Activated gamma-delta T cell (primary cell): ENCODE results near the gene CWC27.
"Not testable (repeated sequence)": the region's sequence is repeated elsewhere in the genome, so short reads cannot be mapped to it uniquely, and the experiment has no call there.

Experiments
- DNase-seq: peaks from one replicate; lab custom pipeline; 2025; lab: John Stamatoyannopoulos, UW

CWC27 gene

DNA sequence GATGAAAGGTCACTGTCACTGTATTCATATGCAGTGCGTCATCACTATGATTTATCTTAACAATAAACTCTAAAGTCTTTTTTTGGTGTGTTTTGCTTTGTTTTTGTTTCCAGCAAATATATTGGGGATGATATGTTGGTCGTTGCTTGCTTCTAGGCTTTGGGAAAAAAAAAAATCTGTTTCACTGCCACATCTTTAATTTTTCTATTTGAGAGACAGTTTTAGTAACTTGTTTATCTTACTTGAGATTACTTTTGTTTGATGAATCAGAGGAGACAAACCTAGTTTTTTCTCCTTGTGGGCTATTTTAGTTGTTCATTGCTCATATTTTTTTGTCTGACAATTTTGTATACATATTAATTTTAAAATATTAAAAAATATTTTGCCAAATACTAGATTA lies 19.4 kb downstream of the CWC27 start:
- no peak for DNase-seq

DNA sequence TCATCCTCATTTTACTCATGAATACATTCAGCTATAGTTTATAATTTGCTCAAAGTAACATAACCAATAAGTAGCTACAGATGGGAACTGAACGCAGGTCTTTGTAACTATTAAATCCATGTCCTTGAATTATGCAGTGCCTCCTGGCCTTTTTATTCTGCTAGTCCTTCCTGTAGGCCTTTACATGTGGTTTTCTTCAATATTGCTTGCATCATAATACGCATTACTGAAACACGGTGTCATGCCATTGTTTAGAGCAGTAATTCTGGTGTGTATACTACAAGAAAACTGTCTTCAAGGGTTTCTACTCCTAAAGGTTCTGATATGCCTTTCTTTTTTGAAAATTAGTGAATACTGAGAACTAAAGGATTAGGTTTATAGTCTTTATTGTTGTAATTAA lies 20.7 kb downstream of the CWC27 start:
- DNase-seq = no peak

DNA sequence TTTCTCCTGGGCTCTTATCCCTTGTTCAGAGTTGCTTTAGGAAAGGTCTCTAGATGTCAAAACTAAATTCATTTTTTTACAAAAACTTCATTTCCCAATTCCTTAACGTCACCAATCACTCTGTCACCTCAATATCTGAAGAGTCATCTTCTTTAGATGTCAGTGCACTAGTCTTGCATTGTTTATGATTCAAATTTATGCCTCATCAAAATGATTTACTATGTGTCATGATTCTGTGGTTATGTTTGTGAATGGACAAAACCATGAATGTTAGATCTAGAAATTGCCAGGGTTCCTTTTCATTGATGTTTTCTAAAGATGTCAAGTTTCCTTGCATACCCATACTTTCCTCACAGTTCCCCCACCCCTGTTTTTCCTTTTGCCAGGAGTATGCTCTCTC lies 21.5 kb downstream of the CWC27 start:
- no peak for DNase-seq

DNA sequence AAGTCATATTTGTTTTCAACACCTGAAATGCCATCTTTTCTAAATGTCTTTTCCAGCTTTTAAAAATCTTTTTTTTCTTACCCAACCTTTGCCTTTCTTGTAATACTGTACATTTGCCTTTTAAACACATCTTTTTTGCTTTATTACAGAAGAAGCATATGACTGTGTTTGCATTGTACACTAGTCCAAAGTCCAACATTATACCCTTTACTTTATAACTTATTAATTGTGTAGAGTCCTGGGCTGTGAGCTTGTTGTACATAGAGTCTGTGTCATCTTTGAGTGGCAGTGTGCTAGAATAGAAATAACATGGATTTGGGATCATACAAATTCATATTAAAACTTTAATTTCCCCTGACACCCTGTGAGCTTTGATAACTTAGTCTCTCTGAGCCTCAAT lies 23.7 kb downstream of the CWC27 start:
- DNase-seq = no peak

DNA sequence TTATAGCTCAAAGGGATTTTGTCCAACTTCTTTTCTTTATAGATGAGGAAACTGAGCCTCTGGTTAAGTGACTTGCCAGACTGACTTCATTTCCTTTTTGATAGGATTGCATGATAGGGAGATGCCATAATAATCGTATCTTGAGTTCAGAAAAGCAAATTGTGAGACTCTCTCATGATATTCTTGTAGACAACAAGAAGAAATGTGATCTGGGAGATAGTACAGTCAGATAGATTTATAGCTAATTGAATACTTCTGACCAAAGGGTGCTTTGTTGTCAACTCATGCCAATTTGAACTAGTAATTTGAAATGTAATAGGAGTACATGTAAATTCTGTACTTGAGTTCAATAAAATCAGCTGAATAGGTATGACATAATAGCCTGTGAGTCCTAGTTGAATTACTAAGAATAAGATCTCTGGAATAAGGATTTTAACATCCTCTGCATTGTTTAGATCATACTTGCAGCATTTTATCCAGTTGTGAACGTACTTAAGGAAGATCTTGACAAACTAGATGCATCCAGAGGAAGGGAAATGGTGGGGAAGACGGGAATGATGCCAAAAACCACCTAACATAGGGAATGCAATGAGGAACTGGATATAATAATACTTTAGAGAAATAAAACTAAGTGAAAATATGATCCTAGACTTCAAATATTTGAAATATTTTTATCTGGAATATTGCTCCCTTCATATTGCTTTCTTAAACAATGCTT lies 25.5 kb downstream of the CWC27 start:
- DNase-seq = no peak

DNA sequence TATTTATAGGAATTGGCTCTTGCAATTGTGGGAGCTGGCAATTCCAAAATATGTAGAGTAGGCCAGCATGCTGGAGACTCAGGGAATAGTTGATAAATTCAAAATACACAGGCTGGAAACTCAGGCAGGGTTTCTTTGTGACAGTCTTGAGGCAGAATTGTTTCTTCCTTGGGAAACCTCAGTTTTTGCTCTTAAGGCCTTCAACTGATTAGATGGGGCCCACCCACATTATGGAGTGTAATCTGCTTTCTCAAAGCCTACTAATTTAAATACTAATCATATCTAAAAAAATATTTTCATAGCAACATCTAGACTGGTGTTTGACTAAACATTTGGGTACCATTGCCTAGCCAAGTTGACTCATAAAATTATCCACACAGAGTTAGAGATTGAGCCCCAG lies 27.6 kb downstream of the CWC27 start:
- DNase-seq = no peak

DNA sequence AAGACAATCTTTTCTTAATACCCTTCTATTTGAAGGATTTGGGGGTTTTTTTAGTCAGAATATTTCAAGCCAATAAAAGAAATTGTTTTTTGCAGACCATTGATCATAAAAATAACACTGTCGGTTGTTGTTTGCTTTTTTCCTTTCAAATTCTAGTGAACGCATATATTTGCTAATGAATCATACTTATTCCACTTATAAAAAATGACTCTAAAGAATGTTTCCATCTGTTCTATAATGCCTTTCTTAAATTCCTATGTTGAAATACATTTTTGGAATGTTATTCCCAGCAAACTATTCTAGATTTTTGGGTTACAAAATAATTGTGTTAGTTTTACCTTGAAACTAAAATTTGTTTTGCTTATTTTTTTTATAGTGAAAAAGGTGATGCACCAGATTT lies 32.2 kb downstream of the CWC27 start:
- no peak for DNase-seq

DNA sequence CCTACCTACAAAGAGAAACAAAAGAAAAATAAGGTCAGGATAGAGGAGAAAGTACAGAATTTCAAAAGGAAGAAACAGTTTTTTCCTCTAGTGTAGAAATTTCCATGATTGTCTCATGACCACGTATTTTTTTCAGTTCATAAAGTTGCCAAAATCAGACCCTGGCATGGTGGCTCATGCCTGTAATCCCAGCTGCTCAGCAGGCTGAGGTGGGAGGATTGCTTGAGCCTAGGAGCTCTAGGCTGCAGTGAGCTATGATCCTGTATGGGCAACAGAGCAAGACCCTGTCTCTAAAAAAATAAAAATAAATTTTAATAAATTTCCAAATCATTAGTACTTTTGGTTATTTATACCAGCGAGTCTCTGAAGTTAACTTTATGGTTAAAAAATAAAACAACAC lies 37.8 kb downstream of the CWC27 start:
- no peak for DNase-seq

DNA sequence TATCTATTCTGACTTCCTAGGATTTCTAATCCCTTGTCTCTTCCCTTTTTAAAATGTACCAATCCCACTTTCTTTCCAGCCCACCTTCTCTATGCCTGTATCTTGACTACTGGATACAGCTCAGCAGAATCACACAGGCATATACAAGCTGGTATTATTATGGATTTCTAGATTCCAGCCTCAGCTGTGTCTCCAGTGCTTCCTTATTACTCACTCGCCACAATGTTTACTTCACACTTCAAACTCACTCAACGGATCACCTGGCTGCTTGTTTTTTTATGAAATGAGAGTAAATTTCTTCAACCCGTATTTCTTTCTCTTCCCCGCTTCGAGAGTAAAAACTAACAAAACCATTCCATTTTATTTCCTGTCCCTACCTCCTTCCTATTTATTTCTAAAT lies 38.8 kb downstream of the CWC27 start:
- no peak for DNase-seq

DNA sequence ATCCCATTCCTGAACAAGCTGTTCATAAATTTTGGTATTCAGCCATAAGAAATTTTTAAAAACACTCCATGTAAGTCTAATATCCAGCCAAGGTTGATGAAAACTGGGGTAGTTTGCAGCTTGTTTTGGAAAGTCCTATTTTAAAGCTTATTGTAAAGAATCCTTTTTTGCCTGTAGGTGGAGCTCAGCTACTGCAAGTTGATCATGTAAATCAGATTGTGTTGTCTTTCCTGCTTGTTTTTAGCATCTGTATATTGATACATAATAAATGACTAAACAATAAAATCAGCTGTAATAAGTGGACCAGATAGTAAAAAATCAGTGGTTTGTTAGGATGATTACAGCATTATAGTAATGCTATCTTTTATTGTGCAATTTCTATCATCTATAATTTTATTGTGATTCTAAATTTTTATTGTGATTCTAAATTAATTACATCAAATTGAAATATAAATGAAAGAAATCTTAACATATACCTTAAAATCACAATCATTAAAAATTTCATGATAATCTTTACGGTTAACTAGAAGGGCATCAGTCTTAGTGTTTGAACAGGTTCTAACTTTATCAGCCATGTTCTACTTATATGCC lies 42.4 kb downstream of the CWC27 start:
- DNase-seq = no peak

DNA sequence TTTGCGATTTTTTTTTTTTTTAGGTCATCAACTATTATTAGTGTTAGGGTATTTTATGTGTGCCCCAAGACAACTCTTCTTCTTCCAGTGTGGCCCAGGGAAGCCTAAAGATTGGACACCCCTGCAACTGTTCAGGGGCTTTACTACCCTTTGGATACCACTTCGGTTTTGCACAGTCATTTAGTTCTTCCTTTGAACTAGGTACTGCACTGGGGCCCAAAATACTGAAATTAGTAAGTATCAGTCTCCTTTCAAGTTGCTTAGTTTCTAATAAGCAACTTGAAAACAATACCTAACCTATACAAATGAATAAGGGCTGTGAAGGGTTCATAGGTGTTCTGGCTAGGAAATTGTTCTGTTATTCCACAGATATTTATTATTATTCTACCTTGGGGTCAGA lies 45.3 kb downstream of the CWC27 start:
- DNase-seq = no peak

DNA sequence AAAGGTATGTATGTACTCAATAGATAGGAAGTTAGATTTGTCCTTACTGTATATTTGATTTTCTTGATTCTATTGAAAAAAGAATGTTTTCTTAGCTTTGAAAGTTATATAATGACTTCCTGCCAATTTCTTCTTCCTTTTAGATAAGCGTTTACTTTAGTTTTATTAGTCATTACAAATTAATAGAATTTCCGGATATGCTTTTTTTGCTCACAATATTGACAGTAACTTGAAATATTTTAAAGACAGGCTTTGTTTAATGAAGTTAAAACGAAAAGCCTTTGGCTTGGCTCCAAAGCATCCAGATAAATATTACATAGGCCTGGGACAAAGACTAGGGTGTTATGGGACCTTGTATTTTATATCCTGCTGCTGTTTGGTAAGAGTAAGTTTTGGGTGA lies 49.5 kb downstream of the CWC27 start:
- DNase-seq = no peak

DNA sequence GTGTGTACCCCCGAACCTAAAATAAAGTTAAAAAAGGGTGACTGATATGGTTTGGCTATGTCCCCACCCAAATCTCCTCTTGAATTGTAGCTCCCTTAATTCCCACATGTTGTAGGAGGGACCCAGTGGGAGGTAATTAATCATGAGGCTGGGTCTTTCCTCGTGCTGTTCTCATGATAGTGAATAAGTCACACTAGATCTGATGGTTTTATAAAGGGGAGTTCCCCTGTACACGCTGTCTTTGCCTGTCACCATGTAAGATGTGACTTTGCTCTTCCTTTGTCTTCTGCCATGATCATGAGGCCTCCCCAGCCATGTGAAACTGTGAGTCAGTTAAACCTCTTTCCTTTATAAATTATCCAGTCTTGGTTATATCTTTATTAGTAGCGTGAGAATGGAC lies 50.6 kb downstream of the CWC27 start:
- DNase-seq = not testable (repeated sequence)

DNA sequence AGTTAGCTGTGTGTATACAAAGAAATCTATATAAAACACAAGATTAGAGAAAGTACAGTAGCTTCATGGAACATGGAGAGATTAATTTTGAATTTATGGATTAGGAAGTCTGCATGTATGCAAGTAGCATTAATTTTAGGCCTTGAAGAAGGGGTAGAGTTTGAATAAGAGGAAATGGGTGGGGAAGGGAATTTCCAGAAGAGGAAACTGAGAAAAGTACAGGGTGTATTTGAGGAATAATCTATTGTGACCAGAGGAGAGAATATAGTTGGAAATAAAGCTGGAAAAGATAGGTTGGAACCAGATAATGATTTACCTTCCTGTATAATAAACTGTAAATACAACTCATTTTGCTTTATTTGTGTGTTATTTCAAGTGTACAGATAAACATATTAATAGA lies 53.6 kb downstream of the CWC27 start:
- no peak for DNase-seq

DNA sequence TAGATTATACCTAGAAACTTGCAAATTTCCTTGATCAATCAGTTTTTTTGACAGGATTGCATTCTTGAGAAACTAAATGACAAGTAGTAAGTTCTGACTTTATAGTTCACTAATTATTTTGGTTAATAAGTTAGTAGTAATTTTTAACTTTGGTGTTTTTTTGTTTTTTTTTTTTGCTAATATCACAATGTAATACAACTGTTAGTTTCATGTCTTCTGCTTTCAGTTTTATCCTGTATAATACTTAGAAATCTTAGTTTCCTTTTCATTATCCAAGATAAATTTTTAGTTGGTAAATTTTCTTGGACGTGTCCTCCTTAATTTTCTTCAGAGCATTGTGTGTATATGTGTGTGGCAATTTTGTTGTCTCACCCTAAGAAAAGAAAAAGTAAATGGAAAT lies 57.8 kb downstream of the CWC27 start:
- DNase-seq = no peak

DNA sequence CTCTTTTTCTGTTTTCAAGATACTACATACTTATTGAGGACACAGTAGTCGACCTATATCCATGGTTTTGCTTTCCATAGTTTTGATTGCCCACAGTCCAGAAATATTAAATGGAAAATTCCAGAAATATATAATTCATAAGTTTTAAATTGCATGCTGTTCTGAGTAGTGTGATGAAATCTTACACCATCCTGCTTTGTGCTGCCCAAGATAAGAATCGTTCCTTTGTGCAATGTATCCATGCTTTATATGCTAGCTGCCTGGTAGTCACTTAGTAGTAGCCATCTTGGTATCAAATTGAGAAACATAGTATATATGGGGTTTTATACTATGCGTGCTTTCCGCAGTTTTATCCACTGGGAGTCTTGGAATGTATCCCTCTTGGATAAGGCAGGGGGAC lies 59.0 kb downstream of the CWC27 start:
- DNase-seq = no peak

DNA sequence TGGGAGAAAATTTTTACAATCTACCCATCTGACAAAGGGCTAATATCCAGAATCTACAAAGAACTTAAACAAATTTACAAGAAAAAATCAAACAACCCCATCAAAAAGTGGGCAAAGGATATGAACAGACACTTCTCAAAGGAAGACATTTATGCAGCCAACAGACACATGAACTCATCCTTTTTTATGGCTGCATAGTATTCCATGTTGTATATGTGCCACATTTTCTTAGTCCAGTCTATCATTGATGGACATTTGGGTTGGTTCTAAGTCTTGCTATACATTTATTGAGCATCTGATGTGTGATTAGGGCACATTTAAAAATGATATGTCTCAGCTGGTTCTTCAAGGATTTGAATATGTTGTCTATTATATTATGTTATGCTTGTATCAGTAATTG lies 61.9 kb downstream of the CWC27 start:
- DNase-seq = not testable (repeated sequence)

DNA sequence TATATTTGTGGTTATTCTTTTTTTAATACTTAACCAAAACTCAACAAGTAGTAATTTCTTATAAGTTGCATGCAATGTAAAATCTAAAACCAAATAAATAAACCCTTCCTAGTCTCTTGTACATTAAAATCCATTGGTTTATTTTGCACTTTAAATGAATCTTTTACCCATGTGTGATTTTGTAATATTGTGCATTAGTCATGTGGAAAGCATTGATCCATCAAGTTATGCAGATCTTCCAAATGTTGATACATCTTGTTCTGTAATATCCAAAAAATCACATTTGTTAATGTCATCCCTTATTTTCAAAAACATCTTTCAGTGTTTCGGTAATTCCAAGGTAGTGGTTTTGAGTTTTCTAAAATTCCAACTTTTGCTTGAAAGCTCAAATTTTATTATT lies 63.3 kb downstream of the CWC27 start:
- no peak for DNase-seq

DNA sequence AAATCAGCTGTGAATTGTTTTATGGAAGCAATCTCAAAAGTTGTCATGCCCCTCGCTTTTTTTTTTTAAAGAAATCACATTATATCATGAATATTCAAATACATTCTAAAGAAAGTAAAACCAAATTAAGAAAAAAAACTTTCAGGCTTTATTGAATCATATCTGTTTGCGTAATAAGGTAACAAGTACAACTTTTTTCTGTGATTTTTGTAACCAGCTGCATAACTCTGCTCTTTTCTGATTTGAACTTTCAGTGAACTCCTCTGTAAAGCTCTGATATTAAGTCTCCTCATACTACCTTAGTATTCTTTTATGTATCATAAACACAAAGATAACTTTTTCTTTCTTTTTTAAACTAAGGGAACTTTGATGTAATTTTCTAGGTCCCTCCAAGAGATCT lies 65.3 kb downstream of the CWC27 start:
- no peak for DNase-seq

DNA sequence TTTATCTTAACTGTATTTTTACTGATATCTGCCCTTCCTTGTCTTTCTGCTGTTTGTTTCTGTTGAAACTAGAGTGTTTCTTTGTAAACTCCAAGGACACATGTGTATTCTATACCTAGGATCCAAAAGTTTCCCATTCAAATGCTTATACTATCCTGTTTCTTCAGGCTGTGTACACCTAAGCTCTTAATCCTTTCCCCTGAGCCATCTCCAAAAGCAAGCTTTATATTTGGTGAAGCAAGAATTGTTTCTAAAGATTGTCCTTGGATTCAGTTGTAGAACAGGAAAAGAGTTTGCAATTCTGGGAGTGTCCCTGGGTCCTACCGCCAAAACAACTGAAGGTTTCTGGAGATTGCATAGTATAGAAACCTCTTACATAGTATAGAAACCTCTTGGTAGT lies 65.9 kb downstream of the CWC27 start:
- DNase-seq = no peak

DNA sequence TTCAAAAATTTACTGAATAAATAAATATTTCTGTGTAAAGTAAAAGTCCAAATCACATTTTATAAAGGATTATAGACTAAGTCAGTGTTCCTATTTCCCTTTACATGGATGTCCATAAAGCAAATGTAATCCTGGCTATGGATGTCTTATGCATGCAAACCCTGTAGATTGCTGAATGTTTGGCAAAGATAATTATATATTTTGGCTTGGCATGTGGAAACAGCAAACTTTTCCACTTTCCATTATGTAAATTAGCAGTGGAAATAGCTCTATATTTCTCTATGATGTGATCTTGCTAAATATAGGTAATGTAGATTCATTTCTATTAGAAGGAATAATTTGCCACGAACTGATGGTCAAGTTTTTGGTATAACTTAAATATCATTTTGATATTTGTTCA lies 66.5 kb downstream of the CWC27 start:
- DNase-seq = no peak

DNA sequence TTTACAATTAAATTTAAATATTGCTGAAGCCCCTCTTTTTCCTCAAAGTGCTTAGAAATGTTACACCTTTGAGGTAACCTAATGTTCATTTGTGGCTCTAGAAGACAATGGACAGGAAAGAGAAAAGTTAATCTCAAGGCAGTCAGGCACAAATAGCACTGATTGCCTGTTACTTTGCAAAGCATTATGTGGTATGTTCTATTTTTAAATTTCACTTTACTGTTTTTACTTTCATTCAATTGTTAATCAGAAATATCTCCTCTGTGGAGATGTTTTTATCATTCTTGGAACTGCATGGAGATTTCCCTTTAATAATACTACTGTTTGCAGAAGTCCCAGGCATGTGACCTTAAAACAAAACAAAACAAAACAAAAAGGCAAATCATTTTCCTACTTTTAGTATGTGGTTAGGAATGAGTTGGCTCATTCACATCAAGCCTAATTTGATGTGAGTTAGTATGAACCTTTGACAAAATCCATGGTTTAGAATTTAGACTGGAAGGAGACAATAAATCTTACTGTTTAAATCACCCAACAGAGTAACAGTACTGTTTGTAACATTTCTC lies 67.5 kb downstream of the CWC27 start:
- no peak for DNase-seq

DNA sequence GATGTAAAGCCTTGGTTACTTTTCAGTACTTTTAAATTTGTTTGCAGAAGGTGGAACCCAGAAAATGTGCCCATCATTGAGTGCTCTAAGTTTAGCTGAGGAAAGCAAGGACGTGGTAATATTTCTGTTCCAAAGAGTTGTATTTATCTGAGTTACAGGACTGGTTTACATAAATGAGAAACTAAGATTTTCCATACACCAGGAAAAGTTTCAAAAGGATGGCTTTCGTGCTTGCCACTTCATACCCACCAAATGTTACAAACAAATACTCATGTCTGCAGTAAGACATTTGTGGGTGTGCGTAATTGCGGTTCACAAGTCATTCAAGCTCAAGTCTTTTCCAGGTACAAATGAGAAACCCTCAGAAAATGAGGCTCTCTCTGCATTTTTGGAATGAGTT lies 68.1 kb downstream of the CWC27 start:
- DNase-seq = no peak

DNA sequence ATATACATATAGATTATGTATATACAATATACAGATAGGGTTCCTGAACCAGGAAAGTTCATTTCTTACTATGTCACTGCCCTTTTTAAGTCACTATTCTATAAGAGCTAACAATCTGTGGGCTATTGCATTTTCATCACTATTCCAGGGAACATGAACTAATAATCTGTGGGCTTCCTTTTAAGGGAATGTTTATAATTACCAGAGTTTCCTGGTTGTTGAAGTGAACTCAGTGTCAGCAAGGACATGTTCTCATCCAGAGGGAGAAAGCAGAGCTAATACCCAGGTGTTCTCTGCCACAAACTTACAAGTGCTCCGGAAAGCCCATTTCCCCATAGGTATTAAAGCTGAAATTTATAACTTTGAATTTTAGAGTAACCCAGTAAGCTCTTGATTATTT lies 69.6 kb downstream of the CWC27 start:
- no peak for DNase-seq
